K562 (cell line): ENCODE data around the gene GARNL3. TPM values are rescaled to one million over a fixed set of nuclear protein-coding genes. Genes with fewer than 3 reads are reported as not detected.

ENCODE experiments used
- BACH1 ChIP-seq: fragments of 200-800 bp; sonication (Bioruptor generic); IDR thresholded peaks from 2 replicates; pipeline ENCODE4 v1.6.1; 2016; ENCODE audit warnings: missing genetic modification characterization, missing compliant biosample characterization
- CHCHD3 ChIP-seq: fragments of 250-450 bp; sonication (Bioruptor Pico); IDR thresholded peaks from 2 replicates; pipeline ENCODE4 v2.1.2; 2022; ENCODE audit warnings: mild to moderate bottlenecking
- CREB3 ChIP-seq: fragments of 450-650 bp; conservative IDR thresholded peaks from 2 replicates; pipeline ENCODE4 v1.6.1; 2016; ENCODE audit warnings: missing genetic modification characterization, low read depth, mild to moderate bottlenecking, missing compliant biosample characterization, moderate library complexity
- GABPB1 ChIP-seq: sonication (generic); formaldehyde crosslinking; IDR thresholded peaks from 2 replicates; pipeline ENCODE4 v1.8.0; 2022; ENCODE audit warnings: mild to moderate bottlenecking, missing genetic modification reagents
- GTF2A2 ChIP-seq: IDR thresholded peaks from 2 replicates; pipeline ENCODE4 v1.6.1; 2016; ENCODE audit warnings: mild to moderate bottlenecking, missing genetic modification characterization, missing compliant biosample characterization
- GTF2E2 ChIP-seq: fragments of 200-800 bp; sonication (Bioruptor generic); IDR thresholded peaks from 2 replicates; pipeline ENCODE4 v1.6.1; 2016; ENCODE audit warnings: missing genetic modification characterization, missing compliant biosample characterization
- HCFC1 ChIP-seq: IDR thresholded peaks from 2 replicates; pipeline ENCODE4 v1.6.1; 2012; ENCODE audit warnings: low read depth, low read length, improper control_type of control experiment
- HMBOX1 ChIP-seq: sonication (generic); IDR thresholded peaks from 2 replicates; pipeline ENCODE4 v1.6.1; 2016
- HNRNPLL ChIP-seq: fragments of 200-400 bp; formaldehyde crosslinking; IDR thresholded peaks from 2 replicates; pipeline ENCODE4 v1.6.1; 2017; ENCODE audit warnings: low read length, low read depth, mild to moderate bottlenecking; ENCODE audit not compliant: poor library complexity, severe bottlenecking
- NBN ChIP-seq: fragments of 450-650 bp; IDR thresholded peaks from 2 replicates; pipeline ENCODE4 v1.6.1; 2016; ENCODE audit warnings: low read depth, mild to moderate bottlenecking
- NR3C1 ChIP-seq: sonication (generic); formaldehyde crosslinking; IDR thresholded peaks from 2 replicates; pipeline ENCODE4 v1.8.1; 2022; ENCODE audit warnings: missing genetic modification reagents
- POLR2G ChIP-seq: fragments of 200-400 bp; formaldehyde crosslinking; IDR thresholded peaks from 2 replicates; pipeline ENCODE4 v1.6.1; 2017; ENCODE audit warnings: low read depth, mild to moderate bottlenecking, antibody characterized with exemption, low read length, moderate library complexity
- RBM22 ChIP-seq: fragments of 200-400 bp; formaldehyde crosslinking; IDR thresholded peaks from 2 replicates; pipeline ENCODE4 v1.6.1; 2018; ENCODE audit warnings: low read length, low read depth; ENCODE audit not compliant: poor library complexity, severe bottlenecking
- SIX5 ChIP-seq, 2 experiments: IDR thresholded peaks; 2 replicates each; pipeline ENCODE4 v1.6.1; 2011; ENCODE audit warnings: low read length in 2 of 2, borderline replicate concordance in 1 of 2, low read depth in 1 of 2, mild to moderate bottlenecking in 1 of 2, moderate library complexity in 1 of 2; ENCODE audit not compliant: insufficient read depth in 1 of 2
- SMARCE1 ChIP-seq: fragments of 450-650 bp; IDR thresholded peaks from 2 replicates; pipeline ENCODE4 v1.7.1; 2016; ENCODE audit warnings: mild to moderate bottlenecking
- YBX1 ChIP-seq: fragments of 450-650 bp; IDR thresholded peaks from 2 replicates; pipeline ENCODE4 v1.7.1; 2016; ENCODE audit warnings: mild to moderate bottlenecking
- ZKSCAN8 ChIP-seq: fragments of 200-800 bp; sonication (Bioruptor generic); IDR thresholded peaks from 2 replicates; pipeline ENCODE4 v1.6.1; 2016; ENCODE audit warnings: missing genetic modification characterization, missing compliant biosample characterization
- ZNF146 ChIP-seq: IDR thresholded peaks from one replicate; pipeline ENCODE4 v1.6.1; 2018; ENCODE audit warnings: missing compliant biosample characterization; ENCODE audit not compliant: unreplicated experiment
- ZNF584 ChIP-seq: fragments of 200-800 bp; sonication (Bioruptor generic); IDR thresholded peaks from 2 replicates; pipeline ENCODE4 v1.6.1; 2016; ENCODE audit warnings: low read depth, mild to moderate bottlenecking, missing genetic modification characterization, missing compliant biosample characterization
- polyA plus RNA-seq, 8 experiments: library from polyadenylated mRNA; depleted of rRNA in 4 of 8; stranded (reverse) in 5 of 8; unstranded in 3 of 8; fragments of >200 nt; fragmentation: Nextera tagmentation in 2 of 8; fragmentation: Illumina TruSeq in 1 of 8; extraction: Ambion mirVana in 2 of 8; extraction: Trizol in 1 of 8; gene quantifications; 2 replicates each; pipeline versions ENCODE4 v1.2.1 to v1.2.3, GENCODE V29; 2011 to 2014; ENCODE audit warnings: inconsistent platforms in 1 of 8, missing spikeins in 1 of 8
- total RNA-seq, 7 experiments: library from RNA; depleted of rRNA in 6 of 7; stranded (reverse); fragments of >200 nt in 6 of 7; fragmentation: Illumina TruSeq in 2 of 7; extraction: Trizol in 2 of 7; gene quantifications; 2 replicates each; pipeline versions ENCODE4 v1.2.1 to v1.2.3, GENCODE V29; 2011 to 2021; ENCODE audit warnings: low replicate concordance in 1 of 7

GARNL3 gene
- total and polyA plus RNA-seq, 9 of the 15 experiments (the other 6 are each of a cell fraction or from before 2014, with no cell fraction given) = 0.35 to 2.7 (median 1.6) TPM

- no peak for TF ChIP-seq SMARCE1
- peak; percentile 85; the same call in 1 of the 2 replicates for TF ChIP-seq CREB3 (tag)
- TF ChIP-seq SIX5 (IDR thresholded peaks at IDR 0.05; ENCODE audit: borderline replicate concordance in 1 of 2, insufficient read depth in 1 of 2, low read depth in 1 of 2, low read length in 2 of 2) = peak; percentile 58 to 62; a peak in 3 of 4 replicates
- TF ChIP-seq YBX1 = no peak
- TF ChIP-seq GTF2E2 = peak; percentile 71; the same call in 1 of the 2 replicates
- no peak for TF ChIP-seq RBM22
- TF ChIP-seq CHCHD3 (CRISPR knock-in tag) = peak; percentile 49; the same call in 1 of the 2 replicates
- TF ChIP-seq ZNF146 (CRISPR knock-in tag) = no peak
- TF ChIP-seq ZKSCAN8 (CRISPR knock-in tag) = no peak
- no peak for TF ChIP-seq HMBOX1
- TF ChIP-seq NBN = 0 out of 2 replicates have a peak, but pooled peaks have one; percentile 13
- no peak for TF ChIP-seq ZNF584
- TF ChIP-seq HCFC1 = peak; percentile 89
- no peak for TF ChIP-seq BACH1 (tag)
- TF ChIP-seq POLR2G = peak; percentile 88
- peak; percentile 99 for TF ChIP-seq GABPB1 (CRISPR knock-in tag)
- TF ChIP-seq GTF2A2 (tag) = 0 out of 2 replicates have a peak, but pooled peaks have one; percentile 33
- peak; percentile 92 for TF ChIP-seq HNRNPLL
- no peak for TF ChIP-seq NR3C1 (CRISPR knock-in tag)
Observed at GRCh38 chr9:127423934-127424675, 159.5 kb downstream of the GARNL3 start, which contains the start of gene ZNF79 (continued).
